Jurkat, Clone E6-1 (cell line): ENCODE data around the gene RANBP1.

Experiments used
- DNase-seq: peaks from one replicate; pipeline ENCODE4 v3.0.0-alpha.2; 2011; ENCODE audit warnings: low read depth, low spot score
- H3K4me3 ChIP-seq: 2 replicates; pipeline ENCODE4 v1.5.1; 2011; ENCODE audit warnings: mild to moderate bottlenecking, low read length, control low read depth, moderate library complexity

Gene RANBP1

DNA sequence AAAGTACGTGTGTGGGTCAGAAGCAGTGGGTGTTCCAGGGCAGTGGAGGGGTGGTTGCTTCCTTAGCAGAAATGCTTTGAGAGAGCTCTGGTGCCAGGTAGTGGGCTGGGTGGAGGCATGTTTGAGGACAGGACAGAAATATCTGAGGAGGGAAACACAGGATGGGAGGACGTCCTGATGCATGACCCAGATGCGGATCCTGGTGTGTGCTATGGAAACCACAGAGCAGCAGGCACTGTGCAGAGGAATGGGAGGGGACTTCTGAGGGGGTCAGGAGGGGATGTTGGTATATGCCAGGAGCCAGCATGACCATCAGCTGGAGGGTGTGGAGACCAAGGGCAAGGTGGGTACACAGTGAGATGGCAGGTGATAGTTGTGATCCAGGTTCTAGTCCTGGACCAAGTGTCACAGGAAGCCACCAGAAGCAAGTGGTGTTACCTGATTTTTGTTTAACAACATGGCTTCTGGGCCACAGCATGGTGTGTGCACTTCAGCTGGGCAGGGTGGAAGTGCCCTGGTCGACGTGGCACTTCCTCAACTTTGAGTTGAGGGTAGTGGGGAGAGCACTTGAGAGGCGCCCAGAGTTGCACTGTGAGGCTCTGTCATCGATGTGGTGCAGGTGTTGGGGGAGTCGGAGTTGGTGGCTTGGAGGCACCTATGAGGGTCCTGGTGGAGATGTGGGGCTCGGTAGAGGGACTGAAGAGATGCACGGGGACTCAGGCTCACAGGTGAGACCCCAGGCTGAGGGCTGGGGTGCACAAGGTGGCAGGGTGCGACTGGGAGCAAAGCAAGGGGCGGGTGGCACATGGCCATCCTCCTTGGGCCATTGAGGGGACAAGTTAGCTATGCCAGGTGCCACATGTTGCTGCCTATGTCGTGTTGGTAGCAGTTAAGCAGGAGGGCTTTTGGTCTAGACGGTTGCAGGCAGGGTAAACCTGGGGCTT is 28.3 kb upstream of the RANBP1 start:
- no peak overlapping the region for H3K4me3 ChIP-seq
- DNase-seq: no peak

GRCh38 chr22:20088263-20088648 is 27.6 kb upstream of the RANBP1 start:
- H3K4me3 ChIP-seq: no peak overlapping the region
- no peak for DNase-seq

- no peak for DNase-seq
- H3K4me3 ChIP-seq: no peak overlapping the region
Observed at GRCh38 chr22:20089226-20089976, 26.5 kb upstream of the RANBP1 start.

DNA sequence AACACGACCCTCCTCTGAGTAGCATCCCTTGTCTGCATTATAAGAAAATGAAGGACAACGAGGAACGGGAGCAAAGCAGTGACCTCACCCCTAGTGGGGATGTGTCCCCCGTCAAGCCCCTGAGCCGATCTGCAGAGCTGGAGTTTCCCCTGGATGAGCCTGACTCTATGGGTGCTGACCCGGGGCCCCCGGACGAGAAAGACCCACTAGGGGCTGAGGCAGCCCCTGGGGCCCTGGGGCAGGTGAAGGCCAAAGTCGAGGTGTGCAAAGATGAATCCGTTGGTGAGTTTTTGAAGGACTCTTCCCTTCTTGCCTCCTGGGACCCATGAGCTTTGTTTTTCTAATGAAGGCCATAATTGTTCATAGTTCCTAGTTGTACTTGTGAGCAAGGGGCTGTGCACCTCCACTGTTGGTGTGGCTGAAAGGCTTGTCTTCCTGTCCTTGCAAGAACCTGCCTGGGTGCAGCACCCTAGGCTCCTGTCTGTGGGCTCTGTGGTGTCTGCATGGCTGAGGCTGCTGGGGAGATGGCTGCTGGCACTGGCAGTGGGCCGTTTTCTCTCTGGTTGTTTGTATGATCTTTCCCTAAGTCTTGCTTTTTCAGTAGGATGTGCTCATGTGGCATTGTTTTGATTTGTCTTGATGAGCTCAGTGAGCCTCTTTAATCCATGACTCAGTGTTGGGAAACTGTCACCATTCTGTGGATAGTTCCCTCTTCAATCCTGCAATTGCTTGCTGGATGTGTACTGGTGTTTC is 25.8 kb upstream of the RANBP1 start:
- DNase-seq: no peak
- H3K4me3 ChIP-seq: no peak overlapping the region

DNA sequence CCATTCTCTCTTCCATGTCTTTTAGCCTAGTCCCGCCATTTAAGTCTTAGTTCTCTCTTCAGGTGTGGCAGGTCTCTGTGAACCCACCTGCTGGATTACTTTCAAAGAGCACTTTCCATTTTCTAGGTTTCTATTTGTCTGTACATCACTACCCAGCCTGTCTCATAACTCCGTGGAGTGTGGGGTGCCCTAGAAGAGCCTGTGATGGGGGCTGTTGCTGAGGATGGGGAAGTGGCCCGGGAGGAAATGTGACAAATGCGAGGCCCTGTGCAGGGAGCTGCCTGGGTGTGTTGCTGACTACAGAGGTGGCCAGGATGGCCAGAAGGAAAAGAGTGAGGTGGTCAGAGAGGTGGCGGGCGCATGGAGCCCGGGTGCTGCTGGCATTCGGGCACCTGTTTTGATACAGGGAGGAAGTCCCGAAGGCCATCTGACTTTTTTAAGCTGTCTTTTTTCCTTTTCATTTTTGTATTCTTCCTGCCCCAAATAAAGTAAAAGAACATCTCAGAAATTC is 25.1 kb upstream of the RANBP1 start:
- DNase-seq: no peak
- no peak overlapping the region for H3K4me3 ChIP-seq

DNA sequence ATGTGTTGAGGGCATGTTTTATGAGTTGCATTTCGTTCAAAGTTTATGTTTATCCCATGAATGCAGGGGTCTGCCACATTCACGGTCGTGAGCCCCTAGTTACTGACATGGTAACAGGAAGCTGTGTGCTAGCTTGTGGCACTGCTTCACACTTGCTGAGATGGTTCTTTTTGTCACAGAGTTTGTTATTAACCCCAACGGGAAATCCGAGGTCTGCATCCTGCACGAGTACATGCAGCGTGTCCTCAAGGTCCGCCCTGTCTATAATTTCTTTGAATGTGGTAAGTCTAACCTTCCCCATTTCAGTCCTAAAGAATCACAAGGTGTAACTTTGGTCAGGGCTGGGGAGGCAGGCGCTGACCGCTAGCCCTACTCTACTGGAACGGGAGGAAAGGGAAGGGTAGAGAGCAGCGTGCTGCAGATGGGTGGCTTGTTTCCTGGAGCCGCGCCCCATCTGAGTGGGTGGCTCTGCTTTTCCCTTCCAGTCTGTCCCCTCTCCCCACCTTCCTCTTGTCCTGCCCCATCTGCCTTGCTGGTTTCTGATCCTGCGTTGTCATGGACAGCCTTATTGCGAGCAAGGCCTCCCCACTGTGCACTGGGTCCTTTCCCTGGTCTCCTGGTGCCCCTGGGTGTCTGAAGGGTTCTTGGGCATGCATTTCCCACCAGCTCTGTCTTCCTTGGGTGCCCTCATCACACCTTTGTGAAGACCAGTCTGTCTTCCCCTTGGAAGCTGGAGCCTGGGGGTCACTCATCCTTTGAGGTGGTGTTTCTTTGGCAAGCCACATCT is 24.0 kb upstream of the RANBP1 start:
- no peak for DNase-seq
- no peak overlapping the region for H3K4me3 ChIP-seq

GRCh38 chr22:20092477-20092854 is 23.4 kb upstream of the RANBP1 start:
- H3K4me3 ChIP-seq: no peak overlapping the region
- DNase-seq: no peak

DNA sequence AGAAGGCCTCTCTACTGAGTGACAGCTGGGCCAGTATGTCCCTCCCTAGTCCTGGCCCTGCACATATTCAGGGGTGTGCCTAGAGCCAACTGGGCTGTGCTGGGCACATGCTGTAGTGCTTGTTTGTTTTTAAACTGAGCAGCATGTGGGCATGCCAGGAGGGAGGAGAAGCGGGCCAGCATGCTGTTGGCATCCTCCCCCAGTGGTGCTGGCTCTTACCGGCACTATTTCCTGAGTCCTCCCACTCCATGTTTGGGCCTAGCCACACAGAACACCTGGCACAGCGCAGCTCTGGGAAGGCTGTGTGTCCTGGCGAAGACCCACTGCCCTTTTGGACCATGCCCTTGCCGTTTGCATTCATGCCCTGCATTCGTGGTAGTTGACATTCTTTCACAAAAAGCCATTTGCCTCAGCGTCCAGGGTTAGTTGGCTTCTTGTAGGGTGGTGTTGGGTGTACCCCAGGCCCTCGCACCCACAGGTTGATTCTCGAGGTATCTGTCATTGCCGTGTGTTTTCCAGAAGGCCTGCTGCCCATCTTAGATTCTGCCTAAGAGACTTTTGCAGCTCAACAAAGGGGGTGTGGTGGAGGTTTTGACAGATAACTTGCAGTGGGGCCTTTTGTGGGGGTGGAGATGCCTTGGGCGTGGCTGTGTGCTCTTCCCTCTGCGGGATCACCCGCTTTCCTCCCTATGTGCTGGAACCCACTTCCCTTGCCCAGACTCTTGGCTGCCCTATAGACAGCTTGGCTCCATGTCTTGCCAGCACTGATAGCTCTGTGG is 22.3 kb upstream of the RANBP1 start:
- no peak for DNase-seq

GRCh38 chr22:20094197-20094807 is 21.6 kb upstream of the RANBP1 start:
- no peak for DNase-seq
- H3K4me3 ChIP-seq: no peak overlapping the region

More for the DNA sequence above, 22.3 kb upstream of the RANBP1 start:
- no peak overlapping the region for H3K4me3 ChIP-seq

- no peak for DNase-seq
- no peak overlapping the region for H3K4me3 ChIP-seq
Observed at GRCh38 chr22:20095521-20095920, 20.4 kb upstream of the RANBP1 start.

- DNase-seq: no peak
- H3K4me3 ChIP-seq: no peak overlapping the region
Observed at GRCh38 chr22:20096574-20097420, 19.1 kb upstream of the RANBP1 start.

GRCh38 chr22:20099099-20099711 is 16.7 kb upstream of the RANBP1 start:
- DNase-seq: no peak

GRCh38 chr22:20101638-20102037 is 14.3 kb upstream of the RANBP1 start:
- no peak overlapping the region for H3K4me3 ChIP-seq
- DNase-seq: no peak

More at GRCh38 chr22:20099099-20099711, 16.7 kb upstream of the RANBP1 start:
- no peak overlapping the region for H3K4me3 ChIP-seq

DNA sequence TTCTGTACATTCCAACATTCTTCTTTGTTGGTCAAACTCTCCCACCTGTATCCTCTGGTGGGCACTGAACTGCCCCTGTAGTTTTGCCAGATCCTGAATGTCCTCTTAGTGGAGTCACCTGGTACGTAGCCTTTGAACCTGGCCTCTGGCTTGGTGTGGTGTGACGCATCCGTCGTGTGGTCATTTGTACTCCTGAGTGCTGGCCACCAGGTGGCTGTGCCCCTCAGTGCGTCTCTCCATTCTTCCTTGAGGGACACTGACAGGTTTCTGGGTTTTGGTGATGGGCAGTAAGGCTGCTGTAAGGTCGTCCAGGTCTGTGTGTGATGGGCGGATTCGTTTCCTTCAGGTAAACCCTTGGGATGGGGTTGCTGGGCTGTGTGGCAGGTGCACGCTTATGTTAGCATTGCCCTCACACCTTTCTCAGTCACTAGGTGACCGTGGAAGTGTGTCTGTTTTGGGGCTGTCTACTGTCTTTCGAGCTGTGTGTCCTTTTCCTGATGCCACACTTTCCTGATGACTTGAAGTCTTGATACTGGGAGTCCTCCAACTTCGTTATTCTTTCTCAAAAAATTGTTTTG is 13.6 kb upstream of the RANBP1 start:
- H3K4me3 ChIP-seq: no peak overlapping the region
- no peak for DNase-seq

DNA sequence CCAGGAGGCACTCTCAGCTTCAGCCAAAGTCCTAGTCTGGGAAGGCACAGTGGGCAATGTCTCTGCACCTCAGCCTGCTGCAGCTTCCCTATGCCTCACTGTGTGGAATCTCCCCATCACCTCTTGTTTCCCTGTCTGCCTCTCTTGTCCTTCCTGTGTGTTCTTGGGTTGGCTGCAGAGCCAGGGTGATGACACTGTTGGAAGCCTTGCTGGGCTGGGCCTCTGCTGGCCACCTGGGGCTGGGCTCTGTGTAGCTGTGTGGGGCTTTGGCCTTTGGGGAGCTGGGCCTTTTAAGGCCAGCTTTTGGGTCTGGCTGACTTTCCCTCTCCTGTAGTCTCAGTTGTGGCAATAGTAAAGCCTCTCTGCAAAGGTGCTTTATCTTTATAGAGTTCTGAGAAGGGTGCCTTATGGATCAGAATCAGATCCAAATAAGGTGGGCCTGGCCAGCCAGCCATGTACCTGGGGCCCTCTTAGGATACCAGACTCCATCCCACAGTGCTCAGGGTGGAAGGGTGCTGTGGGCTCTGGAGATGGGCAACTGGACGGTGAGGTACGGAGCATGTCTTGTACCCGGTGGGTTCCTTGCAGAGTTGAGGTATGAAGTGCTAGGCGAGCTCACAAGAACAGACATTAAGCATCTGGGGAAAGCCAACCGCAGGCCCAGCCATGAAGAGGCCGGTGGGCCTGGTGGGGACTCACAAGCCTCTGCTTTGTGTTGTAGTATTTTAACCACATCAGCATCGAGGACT is 10.3 kb upstream of the RANBP1 start:
- no peak for DNase-seq
- no peak overlapping the region for H3K4me3 ChIP-seq
